C4-2B (cell line): ENCODE data around the gene SCN9A.

Source experiments
- CTCF ChIP-seq: fragments of 450-650 bp; conservative IDR thresholded peaks from 2 replicates; pipeline ENCODE4 v1.5.1; 2017; ENCODE audit warnings: mild to moderate bottlenecking
- ZFX ChIP-seq: fragments of 450-650 bp; IDR thresholded peaks from 2 replicates; pipeline ENCODE4 v1.6.1; 2017

- TF ChIP-seq CTCF = no peak
- no peak for TF ChIP-seq ZFX
These were observed 47.6 kb downstream of the SCN9A start for GRCh38 chr2:166328147-166328546.
